ENCODE results near the gene PRF1. TPM values are rescaled to one million over a fixed set of nuclear protein-coding genes. Genes with fewer than 3 reads are reported as not detected.
"Not testable (repeated sequence)": the region's sequence is repeated elsewhere in the genome, so short reads cannot be mapped to it uniquely, and the experiment has no call there.

Gene PRF1
- total RNA-seq = not detected in 2 replicates

GRCh38 chr10:70602665-70603448 lies at the start of gene PRF1:
Gene PRF1 (minus strand): TSS chr10:70602741. CDS start chr10:70600902, 1,839 bp downstream.
- DNase-seq (ENCODE audit: low read depth, low spot score) = no peak

- DNase-seq (ENCODE audit: low read depth, low spot score) = no peak
Observed at GRCh38 chr10:70651661-70652060, 49.1 kb upstream of the PRF1 start.

GRCh38 chr10:70650718-70651117 lies 48.2 kb upstream of the PRF1 start:
- DNase-seq (ENCODE audit: low read depth, low spot score) = no peak

GRCh38 chr10:70650104-70650503 lies 47.6 kb upstream of the PRF1 start:
- DNase-seq (ENCODE audit: low read depth, low spot score) = no peak

GRCh38 chr10:70649526-70649925 lies 47.0 kb upstream of the PRF1 start:
- DNase-seq (ENCODE audit: low read depth, low spot score) = no peak

- DNase-seq (ENCODE audit: low read depth, low spot score) = no peak
Observed at GRCh38 chr10:70648427-70648826, 45.9 kb upstream of the PRF1 start.

GRCh38 chr10:70647086-70647485 lies 44.5 kb upstream of the PRF1 start:
- DNase-seq (ENCODE audit: low read depth, low spot score) = no peak

- DNase-seq (ENCODE audit: low read depth, low spot score) = not testable (repeated sequence)
Observed at GRCh38 chr10:70644959-70645358, 42.4 kb upstream of the PRF1 start.

- DNase-seq (ENCODE audit: low read depth, low spot score) = not testable (repeated sequence)
Observed at GRCh38 chr10:70643272-70643671, 40.7 kb upstream of the PRF1 start.

- not testable (repeated sequence) for DNase-seq (ENCODE audit: low read depth, low spot score)
Observed at GRCh38 chr10:70639640-70640383, 37.3 kb upstream of the PRF1 start.

- DNase-seq (ENCODE audit: low read depth, low spot score) = not testable (repeated sequence)
Observed at GRCh38 chr10:70634515-70634914, 32.0 kb upstream of the PRF1 start.

- no peak for DNase-seq (ENCODE audit: low read depth, low spot score)
Observed at GRCh38 chr10:70634011-70634410, 31.5 kb upstream of the PRF1 start.

GRCh38 chr10:70631735-70632134 lies 29.2 kb upstream of the PRF1 start:
- DNase-seq (ENCODE audit: low read depth, low spot score) = not testable (repeated sequence)

- DNase-seq (ENCODE audit: low read depth, low spot score) = no peak
Observed at GRCh38 chr10:70629338-70629737, 26.8 kb upstream of the PRF1 start.

GRCh38 chr10:70626056-70626455 lies 23.5 kb upstream of the PRF1 start:
- DNase-seq (ENCODE audit: low read depth, low spot score) = no peak

GRCh38 chr10:70622981-70623844 lies 20.7 kb upstream of the PRF1 start:
- DNase-seq (ENCODE audit: low read depth, low spot score) = no peak

- no peak for DNase-seq (ENCODE audit: low read depth, low spot score)
Observed at GRCh38 chr10:70622541-70622940, 20.0 kb upstream of the PRF1 start.

GRCh38 chr10:70621503-70622078 lies 19.1 kb upstream of the PRF1 start:
- no peak for DNase-seq (ENCODE audit: low read depth, low spot score)

- DNase-seq (ENCODE audit: low read depth, low spot score) = no peak
Observed at GRCh38 chr10:70620020-70620289, 17.4 kb upstream of the PRF1 start.

- DNase-seq (ENCODE audit: low read depth, low spot score) = no peak
Observed at GRCh38 chr10:70619271-70620019, 16.9 kb upstream of the PRF1 start.

GRCh38 chr10:70618663-70619062 lies 16.1 kb upstream of the PRF1 start:
- DNase-seq (ENCODE audit: low read depth, low spot score) = no peak

All from pulmonary artery endothelial cell (primary cell).